Activated gamma-delta T cell (primary cell): Measurements from ENCODE around the gene OGDH.

Experiments used
- DNase-seq: peaks from one replicate; lab custom pipeline; 2025; lab: John Stamatoyannopoulos, UW

OGDH gene

GRCh38 chr7:44618753-44619152 lies 12.3 kb downstream of the OGDH start:
- no peak for DNase-seq

GRCh38 chr7:44621034-44621749 lies 14.8 kb downstream of the OGDH start:
- DNase-seq: no peak

GRCh38 chr7:44621750-44622103 lies 15.3 kb downstream of the OGDH start:
- no peak for DNase-seq

GRCh38 chr7:44622342-44623151 lies 16.1 kb downstream of the OGDH start:
- no peak for DNase-seq

- DNase-seq: no peak
Observed at GRCh38 chr7:44624318-44624717, 17.9 kb downstream of the OGDH start.

GRCh38 chr7:44625526-44626471 lies 19.4 kb downstream of the OGDH start:
- no peak for DNase-seq

GRCh38 chr7:44626620-44627019 lies 20.2 kb downstream of the OGDH start:
- DNase-seq: no peak

GRCh38 chr7:44629829-44630522 lies 23.5 kb downstream of the OGDH start:
- DNase-seq: no peak

GRCh38 chr7:44630792-44631457 lies 24.5 kb downstream of the OGDH start:
- no peak for DNase-seq

GRCh38 chr7:44631458-44632115 lies 25.2 kb downstream of the OGDH start:
- no peak for DNase-seq

GRCh38 chr7:44632196-44632595 lies 25.8 kb downstream of the OGDH start:
- no peak for DNase-seq

- no peak for DNase-seq
Observed at GRCh38 chr7:44633254-44634186, 27.1 kb downstream of the OGDH start.

- no peak for DNase-seq
Observed at GRCh38 chr7:44634187-44634838, 27.9 kb downstream of the OGDH start.

GRCh38 chr7:44634839-44635591 lies 28.6 kb downstream of the OGDH start:
- no peak for DNase-seq

- no peak for DNase-seq
Observed at GRCh38 chr7:44636041-44636584, 29.7 kb downstream of the OGDH start.

- no peak for DNase-seq
Observed at GRCh38 chr7:44636926-44637325, 30.5 kb downstream of the OGDH start.

- no peak for DNase-seq
Observed at GRCh38 chr7:44637788-44638594, 31.6 kb downstream of the OGDH start.
